GM12878 (cell line): ENCODE data around the gene FAM81A.

ENCODE experiments used
- CBX5 ChIP-seq: sonication (generic); IDR thresholded peaks from 2 replicates; pipeline ENCODE4 v1.6.1; 2016; ENCODE audit warnings: low read depth, moderate library complexity, mild to moderate bottlenecking, inconsistent platforms
- CHD2 ChIP-seq: IDR thresholded peaks from 2 replicates; pipeline ENCODE4 v1.6.1; 2011; ENCODE audit warnings: low read depth, low read length, improper control_type of control experiment, borderline replicate concordance
- MYC ChIP-seq: IDR thresholded peaks from 2 replicates; pipeline ENCODE4 v1.6.1; 2011; ENCODE audit warnings: mild to moderate bottlenecking, low read length, moderate library complexity, inconsistent platforms; ENCODE audit not compliant: insufficient read depth, insufficient replicate concordance, insufficient read length, severe bottlenecking
- REST ChIP-seq: IDR thresholded peaks from 2 replicates; pipeline ENCODE4 v1.6.1; 2012; ENCODE audit warnings: mild to moderate bottlenecking, low read depth, low read length
- SMAD1 ChIP-seq: fragments of 450-650 bp; IDR thresholded peaks from 2 replicates; pipeline ENCODE4 v1.6.1; 2018; ENCODE audit warnings: mild to moderate bottlenecking, low read depth; ENCODE audit not compliant: partially characterized antibody
- ZNF274 ChIP-seq: IDR thresholded peaks from one replicate; pipeline ENCODE4 v1.8.0; 2011; ENCODE audit not compliant: insufficient read length, insufficient read depth
- TF ChIP-seq, protein P1 (sequence below): IDR thresholded peaks from 2 replicates; pipeline ENCODE4 v1.6.1; 2012; ENCODE audit warnings: low read length, inconsistent platforms
- TF ChIP-seq, protein P2 (sequence below), 3 experiments: IDR thresholded peaks in 2 of 3; conservative IDR thresholded peaks in 1 of 3; 2 replicates each; pipeline ENCODE4 v1.5.1; 2011; ENCODE audit warnings: low read depth in 3 of 3, low read length in 3 of 3, mild to moderate bottlenecking in 3 of 3, control low read depth in 2 of 3, moderate library complexity in 2 of 3, inconsistent platforms in 1 of 3, mixed read lengths in 1 of 3; ENCODE audit not compliant: control insufficient read depth in 2 of 3, insufficient read depth in 1 of 3; ENCODE audit errors: extremely low read depth in 1 of 3

DNA sequence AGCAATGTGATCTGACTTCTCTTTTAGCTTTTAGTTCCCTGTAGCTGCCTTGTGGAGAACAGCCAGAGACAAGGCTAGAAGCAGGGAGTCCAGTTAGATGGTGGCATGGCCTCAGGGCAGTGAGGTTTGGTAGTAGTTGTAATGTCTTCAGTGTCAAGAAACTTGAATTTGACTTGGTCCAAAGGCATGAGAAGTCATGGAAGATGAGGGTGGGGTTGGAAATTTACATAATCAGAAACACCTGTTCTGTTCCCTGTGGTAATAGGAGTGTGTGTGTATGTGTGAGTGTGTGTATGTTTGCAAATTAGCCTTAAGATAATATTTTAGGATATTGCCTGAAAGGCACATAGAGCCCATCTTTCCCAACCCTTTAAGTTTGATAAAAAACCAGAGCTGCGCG, 118.4 kb downstream of the FAM81A start:
- TF ChIP-seq, protein P1, sequence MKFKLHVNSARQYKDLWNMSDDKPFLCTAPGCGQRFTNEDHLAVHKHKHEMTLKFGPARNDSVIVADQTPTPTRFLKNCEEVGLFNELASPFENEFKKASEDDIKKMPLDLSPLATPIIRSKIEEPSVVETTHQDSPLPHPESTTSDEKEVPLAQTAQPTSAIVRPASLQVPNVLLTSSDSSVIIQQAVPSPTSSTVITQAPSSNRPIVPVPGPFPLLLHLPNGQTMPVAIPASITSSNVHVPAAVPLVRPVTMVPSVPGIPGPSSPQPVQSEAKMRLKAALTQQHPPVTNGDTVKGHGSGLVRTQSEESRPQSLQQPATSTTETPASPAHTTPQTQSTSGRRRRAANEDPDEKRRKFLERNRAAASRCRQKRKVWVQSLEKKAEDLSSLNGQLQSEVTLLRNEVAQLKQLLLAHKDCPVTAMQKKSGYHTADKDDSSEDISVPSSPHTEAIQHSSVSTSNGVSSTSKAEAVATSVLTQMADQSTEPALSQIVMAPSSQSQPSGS, result no peak
- TF ChIP-seq SMAD1, result no peak
- no peak for TF ChIP-seq ZNF274
- TF ChIP-seq, protein P2, sequence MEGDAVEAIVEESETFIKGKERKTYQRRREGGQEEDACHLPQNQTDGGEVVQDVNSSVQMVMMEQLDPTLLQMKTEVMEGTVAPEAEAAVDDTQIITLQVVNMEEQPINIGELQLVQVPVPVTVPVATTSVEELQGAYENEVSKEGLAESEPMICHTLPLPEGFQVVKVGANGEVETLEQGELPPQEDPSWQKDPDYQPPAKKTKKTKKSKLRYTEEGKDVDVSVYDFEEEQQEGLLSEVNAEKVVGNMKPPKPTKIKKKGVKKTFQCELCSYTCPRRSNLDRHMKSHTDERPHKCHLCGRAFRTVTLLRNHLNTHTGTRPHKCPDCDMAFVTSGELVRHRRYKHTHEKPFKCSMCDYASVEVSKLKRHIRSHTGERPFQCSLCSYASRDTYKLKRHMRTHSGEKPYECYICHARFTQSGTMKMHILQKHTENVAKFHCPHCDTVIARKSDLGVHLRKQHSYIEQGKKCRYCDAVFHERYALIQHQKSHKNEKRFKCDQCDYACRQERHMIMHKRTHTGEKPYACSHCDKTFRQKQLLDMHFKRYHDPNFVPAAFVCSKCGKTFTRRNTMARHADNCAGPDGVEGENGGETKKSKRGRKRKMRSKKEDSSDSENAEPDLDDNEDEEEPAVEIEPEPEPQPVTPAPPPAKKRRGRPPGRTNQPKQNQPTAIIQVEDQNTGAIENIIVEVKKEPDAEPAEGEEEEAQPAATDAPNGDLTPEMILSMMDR (IDR thresholded peaks at IDR 0.05 in 2 of 3, conservative IDR thresholded peaks at IDR 0.05 in 1 of 3; ENCODE audit: control insufficient read depth in 2 of 3, extremely low read depth in 1 of 3, insufficient read depth in 1 of 3, low read depth in 3 of 3, low read length in 3 of 3), result no peak
- TF ChIP-seq CBX5, result no peak
- no peak for TF ChIP-seq CHD2
- no peak for TF ChIP-seq MYC
- no peak for TF ChIP-seq REST
